GM18858 (cell line): ENCODE data around the gene EID3.
"Not testable (repeated sequence)": the region's sequence is repeated elsewhere in the genome, so short reads cannot be mapped to it uniquely, and the experiment has no call there.

Experiments
- ATAC-seq: cut with Tn5 transposase; IDR thresholded peaks from one replicate; pipeline ENCODE4 v1.9.1; 2021; ENCODE audit not compliant: unreplicated experiment

EID3 gene

GRCh38 chr12:104303538-104304151 is at the start of gene EID3:
Gene EID3 (plus strand): TSS chr12:104303739. CDS start chr12:104303935, 196 bp downstream.
- peak; percentile 68 for ATAC-seq

DNA sequence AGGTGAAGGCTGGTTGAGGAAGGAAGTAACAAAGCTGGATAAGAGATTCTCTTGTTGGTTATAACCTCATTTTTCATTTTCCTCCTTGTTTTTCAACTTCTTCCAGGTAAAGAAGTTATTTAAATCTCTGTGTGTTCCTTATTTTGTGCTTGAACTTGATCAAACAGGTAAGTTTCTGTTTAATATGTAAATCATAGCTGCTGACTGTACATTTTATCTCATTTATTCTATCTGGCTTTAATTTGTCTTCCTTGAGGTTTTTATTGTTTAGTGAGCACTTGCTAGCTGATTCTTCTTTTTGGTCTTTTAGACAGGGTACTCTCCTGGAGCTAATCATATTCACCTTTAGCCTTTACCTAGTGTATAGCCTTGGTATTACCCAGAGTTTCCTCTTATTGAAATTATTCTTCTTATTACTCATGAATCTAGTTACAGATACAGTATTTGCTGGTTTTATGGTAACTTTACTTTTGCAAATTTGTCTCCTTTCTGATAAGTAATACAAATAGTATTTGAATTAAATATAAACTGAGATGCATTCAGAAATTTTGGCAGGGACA is 45.5 kb upstream of the EID3 start:
- ATAC-seq = no peak

- ATAC-seq = no peak
These were observed 45.0 kb upstream of the EID3 start for GRCh38 chr12:104258476-104259067.

DNA sequence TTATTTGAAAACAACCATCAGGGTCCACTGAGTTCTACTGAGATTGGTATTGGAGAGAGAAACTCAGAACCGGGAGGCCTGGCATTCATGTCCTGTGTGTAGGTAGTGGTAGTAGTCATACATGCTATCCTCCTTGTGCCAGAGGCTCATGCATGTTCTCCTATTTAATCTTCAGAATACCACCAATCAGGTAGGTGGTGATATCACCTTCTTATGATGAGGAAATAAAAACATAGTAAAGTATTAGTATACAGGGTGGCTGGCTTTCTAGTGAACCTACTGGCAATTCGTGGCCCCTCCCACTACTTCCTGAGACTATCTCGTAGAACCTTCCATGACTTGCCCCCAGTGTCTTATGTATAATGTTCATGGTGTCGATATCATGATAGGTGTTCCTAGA is 40.5 kb upstream of the EID3 start:
- no peak for ATAC-seq

DNA sequence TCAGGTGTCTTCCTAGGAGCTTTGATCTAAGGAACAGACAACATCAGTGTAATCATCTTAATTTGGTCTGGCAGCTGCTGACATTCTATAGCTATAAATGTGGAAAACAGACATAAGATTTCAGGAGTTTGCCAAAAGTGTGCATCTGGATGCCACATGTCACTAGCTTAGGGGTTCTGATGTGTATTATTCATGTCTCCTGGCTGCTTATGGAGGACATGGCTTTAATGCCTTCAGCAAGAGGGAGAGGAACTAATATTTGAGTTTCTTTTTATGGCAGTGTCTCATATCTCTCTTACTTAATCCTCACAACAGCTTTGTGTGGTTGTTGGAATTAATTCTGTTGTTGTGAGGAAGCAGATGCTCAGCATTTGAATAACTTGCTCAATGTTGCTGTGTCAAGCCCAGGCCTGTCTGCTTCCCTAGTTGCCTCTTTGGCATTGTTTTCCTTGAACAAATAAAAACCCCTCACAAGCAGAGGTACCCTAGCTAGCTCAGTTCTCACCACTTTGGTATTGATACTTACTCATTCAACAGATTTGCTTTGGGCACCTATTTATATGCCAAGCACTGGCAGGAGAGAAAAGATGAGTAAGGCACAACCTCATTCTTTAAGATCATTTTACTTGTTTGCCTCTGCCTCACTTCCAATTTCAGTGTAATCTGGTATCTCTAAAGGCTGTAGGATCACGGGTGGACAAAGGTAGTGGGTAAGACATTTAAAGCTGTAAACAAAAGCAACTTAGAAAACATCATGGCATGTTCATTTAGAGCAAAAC is 39.8 kb upstream of the EID3 start:
- ATAC-seq = no peak

GRCh38 chr12:104265436-104265835 is 38.1 kb upstream of the EID3 start:
- ATAC-seq = not testable (repeated sequence)

- no peak for ATAC-seq
These were observed 30.6 kb upstream of the EID3 start for GRCh38 chr12:104272938-104273337.

GRCh38 chr12:104273503-104273902 is 30.0 kb upstream of the EID3 start:
- ATAC-seq = no peak

- no peak for ATAC-seq
These were observed 28.7 kb upstream of the EID3 start for GRCh38 chr12:104274811-104275210.

DNA sequence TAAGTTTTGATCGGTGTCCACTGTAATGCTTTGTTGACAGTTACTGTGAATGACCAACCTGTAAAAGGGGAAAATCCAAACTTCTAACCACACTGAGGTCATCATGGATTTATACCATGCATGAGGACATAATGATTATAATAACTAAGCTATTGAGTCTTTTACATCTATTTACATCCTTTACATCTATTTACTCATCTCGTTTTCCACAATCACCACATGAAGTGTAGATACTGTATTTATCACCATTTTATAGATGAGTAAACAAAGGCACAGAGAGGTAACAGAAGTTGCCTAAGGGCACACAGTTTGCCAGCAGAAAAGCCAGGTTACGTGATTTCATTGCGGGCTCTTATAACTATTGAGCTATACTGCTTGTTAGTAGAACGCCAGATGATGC is 27.9 kb upstream of the EID3 start:
- ATAC-seq = no peak

DNA sequence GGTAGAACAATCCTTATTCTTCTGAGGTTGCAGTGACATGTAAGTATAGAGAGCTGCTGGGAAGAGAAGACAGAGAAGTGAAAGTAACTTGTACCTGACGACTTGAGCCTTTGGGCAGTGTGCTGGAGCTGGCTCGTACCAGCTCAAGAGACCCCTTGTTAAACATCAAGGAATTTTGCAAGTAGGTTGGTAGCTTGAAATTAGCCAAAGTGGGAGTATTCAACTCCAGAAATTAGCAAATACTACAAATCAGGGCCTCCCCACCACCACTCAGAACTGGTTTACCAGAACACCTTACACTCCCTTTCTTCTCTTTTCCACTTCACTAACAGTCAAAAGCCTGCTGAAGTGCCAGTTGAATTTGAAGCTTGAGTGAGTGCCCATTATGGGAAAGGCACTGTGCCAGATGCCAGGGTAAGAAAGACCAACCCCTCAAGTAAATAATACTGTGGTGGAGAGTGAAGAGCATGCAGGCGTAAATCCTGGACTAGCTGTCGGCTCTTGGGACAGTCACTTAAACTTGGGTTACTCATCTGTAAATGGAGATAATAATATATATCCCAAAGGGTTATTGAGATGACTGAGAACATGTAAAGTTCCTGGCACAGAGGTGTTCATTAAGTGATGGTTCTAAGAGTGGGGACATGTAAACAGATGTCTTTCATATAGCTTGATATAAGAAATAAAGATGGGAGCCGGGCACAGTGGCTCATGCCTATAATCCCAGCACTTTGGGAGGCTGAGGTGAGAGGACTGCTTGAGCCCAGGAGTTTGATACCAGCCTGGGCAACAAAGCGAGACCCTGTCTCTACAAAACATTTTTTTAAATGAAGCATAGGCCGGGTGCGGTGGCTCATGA is 27.0 kb upstream of the EID3 start:
- peak; percentile 57 for ATAC-seq

DNA sequence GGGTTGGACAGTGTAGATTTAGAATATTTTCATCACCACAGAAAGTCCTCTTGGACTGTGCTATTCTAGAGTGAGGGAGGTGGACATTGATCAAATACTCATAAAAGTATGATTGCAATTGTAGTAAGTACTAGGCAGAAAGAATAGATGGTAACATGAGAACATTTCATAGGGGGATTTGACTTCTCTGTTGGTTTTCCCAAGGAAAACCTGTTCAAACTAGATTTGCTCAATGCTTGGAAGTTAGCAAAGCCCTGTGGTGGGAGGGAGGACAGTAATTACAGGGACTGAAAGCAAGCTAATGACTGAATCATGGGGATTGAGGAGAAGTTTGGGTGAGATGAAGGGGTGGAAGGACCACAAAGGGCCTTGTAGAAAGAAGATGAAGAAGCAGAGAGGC is 24.4 kb upstream of the EID3 start:
- no peak for ATAC-seq

DNA sequence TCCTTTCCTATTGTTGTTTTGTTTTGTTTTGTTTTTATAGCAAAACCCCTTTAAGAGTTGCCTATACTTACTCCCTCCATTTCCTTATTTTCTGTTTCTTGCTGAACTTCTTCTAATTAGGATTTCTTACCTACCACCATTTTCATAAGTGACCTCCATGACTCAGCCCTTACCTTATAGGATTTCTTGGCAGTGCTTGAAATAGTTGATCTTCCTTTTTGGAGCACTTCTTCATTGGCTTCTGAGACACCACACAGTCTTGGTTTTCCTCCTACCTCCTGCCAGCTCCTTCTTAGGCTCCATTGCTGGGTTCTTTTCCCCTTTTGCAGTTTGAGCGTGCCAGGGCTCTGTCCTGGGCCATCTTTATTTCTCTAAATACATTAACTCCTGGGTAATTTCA is 23.4 kb upstream of the EID3 start:
- ATAC-seq = no peak

- ATAC-seq = no peak
These were observed 22.7 kb upstream of the EID3 start for GRCh38 chr12:104280717-104281458.

- ATAC-seq = no peak
These were observed 21.9 kb upstream of the EID3 start for GRCh38 chr12:104281636-104282035.

DNA sequence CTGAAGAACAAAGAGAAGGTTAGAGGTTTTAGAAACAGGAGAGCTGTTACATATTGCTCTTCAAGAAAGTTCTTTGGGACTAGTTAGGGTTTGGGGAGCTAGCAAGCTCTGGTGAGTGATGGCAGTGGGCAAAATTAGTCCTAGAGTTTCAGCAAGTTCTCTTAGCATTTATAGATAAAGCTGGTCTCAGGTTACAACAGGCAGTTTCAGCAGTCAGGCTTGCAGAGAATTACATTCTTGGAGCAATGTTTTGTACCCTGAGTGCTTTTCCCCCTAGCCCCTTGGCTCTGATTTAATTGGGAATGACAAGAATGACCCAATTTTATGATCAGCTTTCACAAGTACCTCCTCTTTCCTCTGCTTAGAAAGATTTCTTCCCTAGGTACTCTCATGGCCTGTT is 21.4 kb upstream of the EID3 start:
- ATAC-seq = no peak

GRCh38 chr12:104285740-104286515 is 17.6 kb upstream of the EID3 start:
- ATAC-seq = no peak

- ATAC-seq = peak; percentile 77
These were observed 16.7 kb upstream of the EID3 start for GRCh38 chr12:104286516-104287482.
